A549 treated with AZD9567 at 1 μM for 4 hours (cell line): ENCODE measurements around the gene FRMPD3. TPM values are rescaled to one million over a fixed set of nuclear protein-coding genes. Genes with fewer than 3 reads are reported as not detected.

Experiments used
- total RNA-seq: library from RNA; stranded (reverse); fragments of 200-300 nt; extraction: Qiagen RNA extraction; gene quantifications from 5 replicates; pipeline ENCODE4 v1.2.3, GENCODE V29; 2022; ENCODE audit not compliant: insufficient read depth

Gene FRMPD3
- 0.06 to 0.11 TPM (median 0.08 TPM) in 4 of 5 replicates, not detected in the other for total RNA-seq

DNA sequence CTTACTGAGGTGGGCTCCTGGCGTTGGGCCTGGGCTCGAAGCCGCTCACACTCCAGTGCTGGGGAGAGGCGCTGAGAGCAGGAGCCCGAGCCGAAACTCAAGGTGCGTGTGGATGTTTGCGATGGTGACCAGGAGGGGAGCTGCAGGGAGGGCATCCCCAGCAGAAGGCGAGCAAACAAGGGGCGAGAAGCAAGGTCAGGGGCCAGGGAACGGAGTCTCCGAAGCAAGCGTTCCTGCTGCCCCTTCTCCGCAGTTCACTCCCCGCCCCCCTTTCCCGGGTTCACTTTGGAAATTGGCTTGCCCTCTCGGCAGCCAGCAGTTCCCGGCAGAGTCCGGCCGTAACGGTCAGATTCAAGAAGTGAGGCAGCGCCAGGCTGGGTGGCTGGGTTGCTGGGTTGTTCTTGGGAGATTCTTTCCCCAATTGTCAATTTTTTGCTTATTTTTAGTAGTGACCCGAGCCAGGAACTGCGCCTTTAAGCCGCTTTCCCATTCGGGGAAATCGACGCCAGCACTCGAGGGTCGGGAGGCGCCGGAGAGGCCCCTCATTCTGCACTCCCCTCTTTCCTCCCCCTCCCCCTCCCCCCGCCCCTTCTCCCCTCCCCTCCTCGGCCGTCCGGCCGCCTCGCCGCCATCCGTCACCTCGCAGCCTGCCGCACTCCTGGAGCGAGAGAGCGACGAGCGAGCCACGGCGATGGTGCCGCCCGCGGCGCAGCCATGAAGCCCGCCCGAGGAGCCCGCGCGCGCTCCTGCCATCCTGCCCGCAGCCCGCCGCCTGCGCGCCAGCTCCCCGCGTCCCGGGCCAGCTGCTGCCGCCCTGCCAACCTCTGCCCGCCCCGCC, at the start of gene FRMPD3:
FRMPD3 (plus strand) TSS at position 655 of the 838 bp plus-strand sequence. CDS start 76,937 bp downstream, outside the sequence.

Other genes with a start within 250 kb of the FRMPD3 start
- gene NUP62CL, start 243.2 kb upstream of the FRMPD3 start, total RNA-seq, result 13.0 to 26.9 TPM (median 15.4 TPM) in 5 replicates
- gene DNAAF6, start 243.0 kb upstream of the FRMPD3 start, total RNA-seq, result not detected in 5 replicates
- 92.6 to 106 TPM (median 95.3 TPM) in 5 replicates for gene PRPS1, start 178.9 kb downstream of the FRMPD3 start, total RNA-seq